Measurements from ENCODE around the gene RAB7B. TPM values are rescaled to one million over a fixed set of nuclear protein-coding genes. Genes with fewer than 3 reads are reported as not detected.

Gene RAB7B
- total RNA-seq, 1 experiment from 2014 or later = 0.22 TPM

- H3K27ac ChIP-seq (ENCODE audit: low read depth, low read length) = peak overlapping the region; percentile 50
- no peaks in the 10 kb centered on the region for H4K20me1 ChIP-seq (ENCODE audit: insufficient read depth)
- ATAC-seq = peak; percentile 42
- no peaks in the 10 kb centered on the region for H3K27me3 ChIP-seq (ENCODE audit: insufficient read depth, low read length)
- H3K79me2 ChIP-seq (ENCODE audit: insufficient read depth, low read length) = no peaks in the 10 kb centered on the region
- peak overlapping the region; percentile 91 for H2AFZ ChIP-seq (ENCODE audit: low read depth, low read length, poor library complexity, severe bottlenecking)
- RAD21 ChIA-PET (ENCODE audit: low non-redundant PET in 1 of 2, low total read pairs in 2 of 2, uncharacterized antibody in 2 of 2, unreplicated experiment in 2 of 2) = no interaction called here
- no peaks in the 10 kb centered on the region for H3K36me3 ChIP-seq (ENCODE audit: control insufficient read depth in 1 of 2, insufficient read depth in 2 of 2, low read length in 2 of 2)
- no TSS peak for BruUV-seq (replicated peaks)
- DNase-seq (ENCODE audit: low read depth, low spot score) = peak; percentile 49
- H3K9me3 ChIP-seq (ENCODE audit: control insufficient read depth in 1 of 2, insufficient read depth in 1 of 2, low read depth in 1 of 2, low read length in 2 of 2) = no peaks in the 10 kb centered on the region
- TF ChIP-seq FOSL1 (IDR thresholded peaks at IDR 0.05; ENCODE audit: low read depth) (peak; percentile 28; the same call in 1 of the 2 replicates), POLR2A (IDR thresholded peaks at IDR 0.05; ENCODE audit: borderline replicate concordance, extremely low read depth, insufficient read depth, insufficient read length) (no peak), RAD21 (IDR thresholded peaks at IDR 0.05; ENCODE audit: low read depth) (no peak), CBX3 (IDR thresholded peaks at IDR 0.05; ENCODE audit: low read depth) (0 out of 2 replicates have a peak, but pooled peaks have one; percentile 63), EZH2 (IDR thresholded peaks at IDR 0.05) (no peak), JUND (IDR thresholded peaks at IDR 0.05) (peak; percentile 56; the same call in 1 of the 2 replicates), TCF7L2 (IDR thresholded peaks at IDR 0.05; ENCODE audit: borderline replicate concordance, extremely low read depth, insufficient read depth, insufficient read length) (peak; percentile 37), SIN3A (IDR thresholded peaks at IDR 0.05; ENCODE audit: low read depth) (no peak), MAX (IDR thresholded peaks at IDR 0.05) (peak; percentile 43; the same call in 1 of the 2 replicates), YY1 (IDR thresholded peaks at IDR 0.05; ENCODE audit: extremely low read depth, insufficient replicate concordance, low read depth, low read length) (peak; percentile 27), ZNF274 (IDR thresholded peaks at IDR 0.05; ENCODE audit: low read depth, low read length) (no peak), ELF1 (IDR thresholded peaks at IDR 0.05; ENCODE audit: borderline replicate concordance, low read depth) (no peak), SP1 (IDR thresholded peaks at IDR 0.05; ENCODE audit: low read depth) (no peak)
- H3K4me3 ChIP-seq (replicated peaks in 1 of 2; ENCODE audit: low read depth in 1 of 2, low read length in 2 of 2) = peak overlapping the region in 1 of 2 experiments; percentile 38; a peak in 2 of 4 replicates
- CTCF ChIA-PET = interaction anchor here (1.1 to 2.2 kb wide), 2 partner anchors 24 to 30 kb away, joined by 5 to 7 read pairs; no protein-coding TSS in a partner anchor
- H3K9me2 ChIP-seq (ENCODE audit: insufficient read depth) = no peaks in the 10 kb centered on the region
- peak overlapping the region; percentile 78 for H3K4me2 ChIP-seq (ENCODE audit: low read length)
- intact Hi-C loops (cut with micrococcal nuclease) = no loop called here
- POLR2A ChIA-PET = no interaction called here
- peak overlapping the region; percentile 23; the same call in 1 of the 2 replicates for H3K9ac ChIP-seq (ENCODE audit: low read length)
- peaks cover 33 to 47% of the 10 kb centered on the region in 2 experiments for H3K4me1 ChIP-seq (ENCODE audit: control insufficient read depth in 1 of 2, insufficient read depth in 2 of 2, low read length in 2 of 2)
Observed at GRCh38 chr1:206000641-206001339, 2.4 kb downstream of the RAB7B start.
